HG02642 (cell line): ENCODE results near the gene AUTS2.
A peak's percentile ranks its signal among the peaks of the same experiment; 100 is the strongest.

ENCODE experiments used
- ATAC-seq: cut with Tn5 transposase; IDR thresholded peaks from one replicate; pipeline ENCODE4 v1.9.1; 2021; ENCODE audit warnings: mild to moderate bottlenecking; ENCODE audit not compliant: unreplicated experiment, poor library complexity

AUTS2 gene

GRCh38 chr7:70694434-70694970 lies 1096.2 kb downstream of the AUTS2 start:
- peak; percentile 41 for ATAC-seq

GRCh38 chr7:70694971-70695794 lies 1096.9 kb downstream of the AUTS2 start:
- peak; percentile 11 for ATAC-seq

- no peak for ATAC-seq
Observed at GRCh38 chr7:70695795-70696083, 1097.5 kb downstream of the AUTS2 start.

GRCh38 chr7:70696201-70696754 lies 1098.0 kb downstream of the AUTS2 start:
- ATAC-seq = no peak

GRCh38 chr7:70698219-70698832 lies 1100.1 kb downstream of the AUTS2 start:
- no peak for ATAC-seq

GRCh38 chr7:70699271-70699670 lies 1101.0 kb downstream of the AUTS2 start:
- no peak for ATAC-seq

GRCh38 chr7:70700055-70700940 lies 1102.0 kb downstream of the AUTS2 start:
- ATAC-seq = no peak

- no peak for ATAC-seq
Observed at GRCh38 chr7:70700941-70701425, 1102.7 kb downstream of the AUTS2 start.

GRCh38 chr7:70701477-70701876 lies 1103.2 kb downstream of the AUTS2 start:
- ATAC-seq = no peak

- no peak for ATAC-seq
Observed at GRCh38 chr7:70701991-70702390, 1103.7 kb downstream of the AUTS2 start.

- no peak for ATAC-seq
Observed at GRCh38 chr7:70703785-70704184, 1105.5 kb downstream of the AUTS2 start.

GRCh38 chr7:70704831-70705346 lies 1106.6 kb downstream of the AUTS2 start:
- no peak for ATAC-seq

- no peak for ATAC-seq
Observed at GRCh38 chr7:70706204-70706603, 1107.9 kb downstream of the AUTS2 start.

GRCh38 chr7:70706698-70707097 lies 1108.4 kb downstream of the AUTS2 start:
- ATAC-seq = no peak

GRCh38 chr7:70707823-70708243 lies 1109.6 kb downstream of the AUTS2 start:
- no peak for ATAC-seq

- ATAC-seq = no peak
Observed at GRCh38 chr7:70710011-70710480, 1111.8 kb downstream of the AUTS2 start.

- ATAC-seq = no peak
Observed at GRCh38 chr7:70710651-70711050, 1112.4 kb downstream of the AUTS2 start.

GRCh38 chr7:70711452-70711851 lies 1113.2 kb downstream of the AUTS2 start:
- ATAC-seq = no peak

GRCh38 chr7:70712942-70713341 lies 1114.7 kb downstream of the AUTS2 start:
- no peak for ATAC-seq

GRCh38 chr7:70714506-70715038 lies 1116.3 kb downstream of the AUTS2 start:
- ATAC-seq = no peak
